MCF 10A (cell line): ENCODE measurements around the gene GATAD2B. TPM values are rescaled to one million over a fixed set of nuclear protein-coding genes. Genes with fewer than 3 reads are reported as not detected.

Experiments
- BruUV-seq: library from RNA; stranded (reverse); fragments of 400-500 nt; replicated peaks from 2 replicates; lab custom pipeline; 2021; lab: Mats Ljungman, UMichigan
- CTCF ChIA-PET: fragments of 300-600 bp; sonication (Branson Sonifier 250); formaldehyde crosslinking; extraction: SDS; loops from one replicate; lab custom pipeline; 2021; ENCODE audit warnings: antibody characterized with exemption, inconsistent platforms; lab: Yijun Ruan, JAX
- POLR2A ChIA-PET: fragments of 300-600, 350-650 bp; sonication (Branson Sonifier 250); formaldehyde crosslinking; extraction: SDS; loops from one replicate; lab custom pipeline; 2020; ENCODE audit warnings: antibody characterized with exemption, inconsistent platforms; lab: Yijun Ruan, JAX
- DNase-seq: peaks from one replicate; pipeline ENCODE4 v3.0.0-alpha.2; 2018; ENCODE audit not compliant: unreplicated experiment
- H3K27ac Mint-ChIP-seq: one replicate; pipeline ENCODE4 v1.8.0; 2022; ENCODE audit warnings: mild to moderate bottlenecking, low read depth, mixed read lengths; ENCODE audit not compliant: unreplicated experiment
- H3K27me3 Mint-ChIP-seq: one replicate; pipeline ENCODE4 v1.8.0; 2022; ENCODE audit warnings: mixed read lengths; ENCODE audit not compliant: insufficient read depth, unreplicated experiment
- H3K36me3 Mint-ChIP-seq: one replicate; pipeline ENCODE4 v1.8.0; 2022; ENCODE audit warnings: mild to moderate bottlenecking, moderate library complexity, mixed read lengths; ENCODE audit not compliant: insufficient read depth, unreplicated experiment
- H3K4me1 Mint-ChIP-seq: one replicate; pipeline ENCODE4 v1.8.0; 2022; ENCODE audit warnings: mixed read lengths; ENCODE audit not compliant: insufficient read depth, unreplicated experiment
- H3K4me3 Mint-ChIP-seq: one replicate; pipeline ENCODE4 v1.8.0; 2022; ENCODE audit warnings: mild to moderate bottlenecking, moderate library complexity, mixed read lengths; ENCODE audit not compliant: unreplicated experiment
- H3K9me3 Mint-ChIP-seq: one replicate; pipeline ENCODE4 v1.8.0; 2022; ENCODE audit warnings: mixed read lengths; ENCODE audit not compliant: unreplicated experiment
- CTCF ChIP-seq: fragments of 200-600 bp; IDR thresholded peaks from one replicate; pipeline ENCODE4 v1.8.0; 2022; ENCODE audit warnings: antibody characterized with exemption, mild to moderate bottlenecking; ENCODE audit not compliant: unreplicated experiment
- intact Hi-C: fragments of 100-400 bp; cut with micrococcal nuclease; formaldehyde crosslinking; loops from 2 replicates; pipeline ENCODE4 v1.14.1; 2022
- total RNA-seq: library from RNA; stranded (reverse); gene quantifications from 2 replicates; pipeline ENCODE4 v1.2.3, GENCODE V29; 2022

The GATAD2B gene
- total RNA-seq, 1 experiment from 2014 or later: 95.5 TPM

DNA sequence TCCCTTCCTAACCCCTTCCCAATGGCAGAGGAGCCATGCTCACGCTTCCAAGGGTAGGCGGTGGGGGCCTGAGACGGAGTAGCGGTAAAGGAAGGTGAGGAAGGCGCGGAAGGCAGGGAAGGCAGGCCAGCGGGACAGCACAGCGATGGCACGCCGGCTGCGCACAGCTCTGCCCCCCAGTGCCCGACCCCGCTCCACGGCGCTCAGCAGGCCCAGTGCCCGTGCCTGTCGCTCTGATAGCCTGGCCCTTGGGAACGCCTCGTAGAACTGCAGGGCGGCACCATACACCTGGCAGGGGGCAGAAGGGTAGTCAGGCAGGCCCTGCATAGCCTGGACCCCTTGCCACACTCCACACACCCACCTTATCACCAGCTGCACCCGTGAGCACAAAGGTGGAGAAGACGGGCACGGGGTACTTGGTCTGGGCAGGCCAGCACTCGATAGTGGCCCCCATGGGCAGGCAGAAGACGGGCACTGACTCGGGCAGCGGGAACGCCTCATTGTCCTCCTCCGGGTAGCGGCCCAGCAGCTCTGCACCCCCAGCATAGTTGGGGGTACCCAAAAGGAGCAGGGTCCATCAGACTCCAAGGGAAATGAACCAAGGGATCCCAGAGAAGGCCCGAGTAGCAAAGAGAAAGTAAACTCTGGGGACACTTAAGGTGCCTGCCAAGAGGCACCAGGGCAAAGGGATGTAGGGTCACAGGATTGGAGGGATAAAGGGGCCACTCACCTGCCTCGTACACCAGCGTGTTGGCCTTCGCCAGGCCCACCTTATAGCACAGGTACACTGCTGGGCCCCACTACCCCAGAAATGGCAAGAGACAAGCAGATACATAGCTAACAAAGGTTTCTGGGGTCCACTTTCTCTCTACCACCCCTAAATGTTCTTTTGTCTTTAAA is 19.3 kb upstream of the GATAD2B start:
- H3K4me1 Mint-ChIP-seq: peaks cover 20% of the 10 kb centered on the region
- no peak for TF ChIP-seq CTCF
- no peak for DNase-seq
- CTCF ChIA-PET: no interaction called here
- POLR2A ChIA-PET: no interaction called here
- no peak overlapping the region for H3K27ac Mint-ChIP-seq
- intact Hi-C loops: no loop called here
- H3K4me3 Mint-ChIP-seq: no peak overlapping the region
- BruUV-seq: no TSS peak
- H3K9me3 Mint-ChIP-seq: no peaks in the 10 kb centered on the region
- H3K27me3 Mint-ChIP-seq: no peaks in the 10 kb centered on the region
- peaks cover 48% of the 10 kb centered on the region for H3K36me3 Mint-ChIP-seq

GRCh38 chr1:153940756-153941155 is 18.0 kb upstream of the GATAD2B start:
- intact Hi-C loops: no loop called here

GRCh38 chr1:153939476-153939875 is 16.7 kb upstream of the GATAD2B start:
- ChIA-PET POLR2A (interaction anchor here (1.3 to 2.8 kb wide), 6 partner anchors 11 to 156 kb away, joined by 3 to 9 read pairs (median 6); partner anchors contain the start of genes GATAD2B, RPS27 and SLC39A1), CTCF (interaction anchor here (0.6 to 1.8 kb wide), 3 partner anchors 48 to 325 kb away, joined by 3 to 11 read pairs (median 4); no protein-coding TSS in a partner anchor)
- DNase-seq: no peak
- no TSS peak for BruUV-seq
- H3K27ac Mint-ChIP-seq: no peak overlapping the region
- H3K4me3 Mint-ChIP-seq: no peak overlapping the region
- H3K27me3 Mint-ChIP-seq: no peaks in the 10 kb centered on the region
- peaks cover 3% of the 10 kb centered on the region for H3K4me1 Mint-ChIP-seq
- TF ChIP-seq CTCF: no peak
- peaks cover 65% of the 10 kb centered on the region for H3K36me3 Mint-ChIP-seq
- no peaks in the 10 kb centered on the region for H3K9me3 Mint-ChIP-seq
- intact Hi-C loops: no loop called here

More at GRCh38 chr1:153940756-153941155, 18.0 kb upstream of the GATAD2B start:
- H3K9me3 Mint-ChIP-seq: no peaks in the 10 kb centered on the region
- H3K27me3 Mint-ChIP-seq: no peaks in the 10 kb centered on the region
- ChIA-PET POLR2A (interaction anchor here (0.7 to 2.8 kb wide), 6 partner anchors 12 to 157 kb away, joined by 3 to 9 read pairs (median 6); partner anchors contain the start of genes GATAD2B and SLC39A1), CTCF (interaction anchor here (1.3 to 1.8 kb wide), 2 partner anchors 120 to 144 kb away, joined by 3 to 11 read pairs; no protein-coding TSS in a partner anchor)
- peaks cover 15% of the 10 kb centered on the region for H3K4me1 Mint-ChIP-seq
- H3K4me3 Mint-ChIP-seq: no peak overlapping the region
- no TSS peak for BruUV-seq
- DNase-seq: no peak
- TF ChIP-seq CTCF: no peak
- peaks cover 52% of the 10 kb centered on the region for H3K36me3 Mint-ChIP-seq
- H3K27ac Mint-ChIP-seq: no peak overlapping the region

DNA sequence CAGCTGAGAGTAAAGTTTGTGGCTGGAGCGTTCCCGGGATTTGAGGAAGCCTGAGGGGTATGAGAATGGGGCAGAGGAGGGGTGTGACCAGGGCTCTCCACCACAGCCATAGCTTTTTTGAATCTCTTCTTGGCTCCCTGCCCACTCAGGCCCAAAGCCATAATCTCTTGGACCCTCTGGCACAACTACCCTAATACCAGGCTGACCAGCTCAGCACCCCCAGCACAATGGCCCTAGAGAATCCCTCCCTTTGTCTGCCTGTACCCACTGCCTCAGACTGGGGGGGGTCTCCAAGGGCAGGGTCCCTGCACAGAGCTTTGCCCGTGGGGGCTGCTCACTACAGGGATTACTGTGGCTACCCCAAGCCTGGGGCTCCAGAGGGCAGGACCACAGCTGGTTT is 16.2 kb upstream of the GATAD2B start:
- Mint-ChIP-seq H3K36me3 (peaks cover 68% of the 10 kb centered on the region), H3K9me3 (no peaks in the 10 kb centered on the region), H3K27ac (no peak overlapping the region), H3K4me3 (no peak overlapping the region), H3K27me3 (no peaks in the 10 kb centered on the region), H3K4me1 (no peaks in the 10 kb centered on the region)
- ChIA-PET POLR2A (interaction anchor here (1.3 to 2.8 kb wide), 4 partner anchors 10 to 155 kb away, joined by 3 to 9 read pairs (median 8); partner anchors contain the start of gene RPS27), CTCF (interaction anchor here (0.6 to 1.8 kb wide), 3 partner anchors 48 to 325 kb away, joined by 3 to 11 read pairs (median 4); no protein-coding TSS in a partner anchor)
- no peak for DNase-seq
- no TSS peak for BruUV-seq
- no peak for TF ChIP-seq CTCF
- intact Hi-C loops: no loop called here
